ENCODE measurements around the gene ABCC8. TPM values are rescaled to one million over a fixed set of nuclear protein-coding genes. Genes with fewer than 3 reads are reported as not detected.
"Not testable (repeated sequence)": the region's sequence is repeated elsewhere in the genome, so short reads cannot be mapped to it uniquely, and the experiment has no call there.

The ABCC8 gene
- total RNA-seq, 2 experiments from 2014 or later, result 0.54 TPM; not detected in 1

DNA sequence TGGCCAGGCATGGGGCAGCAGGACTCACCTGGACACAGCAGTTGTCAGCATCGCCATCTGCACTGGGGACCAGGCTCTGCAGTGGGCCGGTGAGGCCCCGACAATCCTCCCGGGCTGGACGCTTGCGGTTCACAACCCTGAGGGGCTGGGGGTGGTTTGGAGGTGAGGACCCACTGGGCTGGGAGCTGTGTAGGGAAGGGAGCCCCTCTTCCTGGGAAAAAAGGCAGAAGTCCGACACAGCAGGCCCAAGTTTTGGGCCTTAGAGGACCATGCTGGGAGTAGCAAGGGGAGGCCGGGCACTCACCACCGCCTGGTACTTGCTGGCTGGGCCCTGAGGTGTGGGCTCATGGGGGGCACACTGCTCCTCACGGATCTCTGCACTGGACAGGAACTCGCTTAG is 48.4 kb downstream of the ABCC8 start:
- Mint-ChIP-seq H3K4me1 (peaks cover 6% of the 10 kb centered on the region), H3K4me3 (no peak overlapping the region), H3K27ac (no peak overlapping the region), H3K36me3 (no peaks in the 10 kb centered on the region), H3K27me3 (peaks cover 12% of the 10 kb centered on the region), H3K9me3 (ENCODE audit: low read depth) (no peaks in the 10 kb centered on the region)
- DNase-seq (no peak), ATAC-seq (no peak)
- CTCF ChIA-PET, result no interaction called here

DNA sequence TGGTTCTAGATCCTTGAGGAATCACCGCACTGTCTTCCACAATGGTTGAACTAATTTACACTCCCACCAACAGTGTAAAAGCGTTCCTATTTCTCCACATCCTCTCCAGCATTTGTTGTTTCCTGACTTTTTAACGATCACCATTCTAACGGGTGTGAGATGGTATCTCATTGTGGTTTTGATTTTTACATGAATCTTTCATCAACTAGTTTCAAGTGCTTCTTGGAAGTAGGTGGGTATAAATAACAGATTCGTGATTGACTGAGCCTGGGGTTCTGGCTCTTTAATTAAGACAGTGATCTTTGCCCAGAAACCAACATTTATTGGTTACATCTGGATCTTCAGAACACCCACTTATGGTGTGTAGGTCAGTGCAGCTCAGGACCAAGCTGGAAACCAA is 50.4 kb downstream of the ABCC8 start:
- H3K4me3 Mint-ChIP-seq; H3K36me3 Mint-ChIP-seq; H3K4me1 Mint-ChIP-seq; H3K9me3 Mint-ChIP-seq (ENCODE audit: low read depth); ATAC-seq; CTCF ChIA-PET; H3K27ac Mint-ChIP-seq; DNase-seq: not testable (repeated sequence)
- peaks cover 23% of the 10 kb centered on the region for H3K27me3 Mint-ChIP-seq

DNA sequence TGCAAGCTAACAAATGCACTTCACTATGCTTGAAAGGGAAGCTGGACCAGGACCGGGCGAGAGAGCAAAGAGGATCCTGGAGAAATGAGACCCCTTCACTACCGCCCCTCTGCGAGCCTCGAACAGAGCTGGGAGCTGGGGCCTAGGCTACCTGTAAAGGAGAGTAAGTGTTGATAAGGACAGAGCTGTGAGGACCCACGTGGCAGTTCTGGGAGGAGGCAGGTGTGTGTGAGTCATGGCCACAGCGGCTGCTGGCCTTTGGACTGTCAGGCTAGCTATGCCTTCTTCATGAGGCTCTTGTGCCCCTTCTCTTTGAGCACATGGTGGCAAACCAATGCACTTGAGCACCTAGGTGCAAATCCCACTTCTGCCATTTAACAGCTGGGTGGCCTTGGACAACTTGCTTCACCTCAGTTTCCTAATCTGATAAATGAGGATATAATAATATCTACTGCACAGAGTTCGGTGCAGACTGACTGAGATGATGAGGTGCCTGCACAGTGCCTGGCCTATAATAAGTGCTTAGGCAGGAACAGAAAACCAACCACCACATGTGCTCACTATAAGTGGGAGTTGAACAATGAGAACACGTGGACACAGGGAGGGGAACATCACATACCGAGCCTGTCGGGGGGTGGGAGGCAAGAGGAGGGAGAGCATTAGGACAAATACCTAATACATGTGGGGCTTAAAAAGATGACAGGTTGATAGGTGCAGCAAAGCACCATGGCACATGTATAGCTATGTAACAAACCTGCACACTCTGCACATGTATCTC is 52.9 kb downstream of the ABCC8 start:
- H3K36me3 Mint-ChIP-seq, result no peaks in the 10 kb centered on the region
- H3K4me3 Mint-ChIP-seq, result no peak overlapping the region
- no peaks in the 10 kb centered on the region for H3K9me3 Mint-ChIP-seq (ENCODE audit: low read depth)
- DNase-seq (no peak), ATAC-seq (no peak)
- H3K27me3 Mint-ChIP-seq, result peaks cover 49% of the 10 kb centered on the region
- peaks cover 6% of the 10 kb centered on the region for H3K4me1 Mint-ChIP-seq
- CTCF ChIA-PET, result no interaction called here
- no peak overlapping the region for H3K27ac Mint-ChIP-seq

DNA sequence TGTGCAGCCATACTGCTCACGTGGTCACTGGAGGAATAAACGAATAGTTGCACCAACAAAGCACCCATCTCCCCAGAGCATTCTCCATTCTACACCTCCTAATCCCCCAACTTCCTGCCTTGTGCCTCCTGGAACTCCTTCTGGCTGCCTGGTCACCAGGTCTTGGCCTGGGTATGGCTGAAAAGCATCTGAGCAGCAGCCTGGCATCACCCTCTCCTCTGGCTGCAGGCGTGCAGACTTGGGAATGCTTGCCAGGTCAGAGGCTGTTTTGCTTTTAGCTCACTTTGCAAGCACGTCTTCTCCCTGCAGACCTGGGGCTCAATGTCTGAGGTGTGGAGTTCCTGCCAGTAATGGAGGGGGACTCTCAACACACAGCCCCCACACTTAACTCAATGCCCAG is 54.9 kb downstream of the ABCC8 start:
- no peaks in the 10 kb centered on the region for H3K36me3 Mint-ChIP-seq
- no peaks in the 10 kb centered on the region for H3K9me3 Mint-ChIP-seq (ENCODE audit: low read depth)
- no peak overlapping the region for H3K27ac Mint-ChIP-seq
- ATAC-seq (no peak), DNase-seq (no peak)
- no peak overlapping the region for H3K4me3 Mint-ChIP-seq
- CTCF ChIA-PET, result interaction anchor here (2.8 kb wide), 1 partner anchor 37 kb away, joined by 12 read pairs; no protein-coding TSS in a partner anchor
- H3K27me3 Mint-ChIP-seq, result peaks cover 52% of the 10 kb centered on the region
- H3K4me1 Mint-ChIP-seq, result peaks cover 6% of the 10 kb centered on the region

DNA sequence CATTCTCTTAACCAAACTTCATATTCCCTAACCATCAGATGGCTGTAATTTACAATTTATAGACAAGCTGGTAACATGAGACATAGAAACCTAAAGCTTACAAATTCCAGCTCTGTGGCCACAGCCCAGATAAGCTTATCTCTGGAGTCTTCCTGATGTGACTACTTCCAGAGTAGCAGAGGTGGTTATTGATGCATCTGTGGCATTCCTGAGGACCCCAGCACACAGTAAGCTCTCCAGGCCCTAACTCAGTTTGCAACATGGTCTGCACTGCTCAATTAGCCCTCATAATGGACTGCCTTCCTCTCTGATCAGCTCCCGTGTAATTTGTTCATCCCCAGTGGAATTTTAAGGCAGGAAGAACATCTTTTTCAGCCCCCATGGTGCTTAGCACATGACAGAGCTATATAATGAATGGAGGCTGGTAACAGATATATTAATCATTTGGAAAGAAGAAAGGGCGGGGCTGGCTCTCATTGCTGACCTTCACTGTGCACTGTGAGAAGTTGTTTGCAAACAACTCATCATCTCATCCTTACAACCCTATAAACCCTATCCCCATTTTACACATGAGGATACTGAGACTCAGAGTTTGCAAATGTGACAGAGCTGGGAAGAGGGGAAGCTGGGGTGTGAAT is 58.1 kb downstream of the ABCC8 start:
- Mint-ChIP-seq H3K4me3 (no peak overlapping the region), H3K4me1 (peaks cover 22% of the 10 kb centered on the region), H3K27ac (no peak overlapping the region), H3K9me3 (ENCODE audit: low read depth) (no peaks in the 10 kb centered on the region), H3K27me3 (peaks cover 64% of the 10 kb centered on the region), H3K36me3 (no peaks in the 10 kb centered on the region)
- ATAC-seq (no peak), DNase-seq (no peak)
- CTCF ChIA-PET, result interaction anchor here (0.6 to 1.0 kb wide), 2 partner anchors 35 to 358 kb away, joined by 3 to 4 read pairs; no protein-coding TSS in a partner anchor

DNA sequence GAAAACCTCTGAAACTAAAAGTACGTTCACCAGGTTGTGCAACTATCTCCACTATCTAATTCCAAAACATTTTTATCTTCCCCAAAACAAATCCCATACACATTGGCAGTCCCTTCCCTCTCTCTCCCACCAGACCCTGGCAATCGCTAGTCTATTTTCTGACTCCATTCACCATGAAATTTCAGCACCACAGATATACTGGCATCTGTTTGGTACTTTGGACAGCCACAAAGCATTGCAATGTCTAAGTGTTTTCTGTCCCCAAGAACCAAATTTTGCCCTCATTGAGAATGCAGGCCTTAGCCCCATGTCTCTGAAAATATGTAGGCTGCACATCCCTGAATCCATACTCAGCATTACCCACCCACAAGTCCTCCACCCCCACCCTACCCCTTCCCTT is 60.2 kb downstream of the ABCC8 start:
- H3K9me3 Mint-ChIP-seq (ENCODE audit: low read depth), result no peaks in the 10 kb centered on the region
- H3K27ac Mint-ChIP-seq, result no peak overlapping the region
- CTCF ChIA-PET, result no interaction called here
- no peak overlapping the region for H3K4me3 Mint-ChIP-seq
- DNase-seq, result no peak
- H3K36me3 Mint-ChIP-seq, result no peaks in the 10 kb centered on the region
- peaks cover 55% of the 10 kb centered on the region for H3K27me3 Mint-ChIP-seq
- no peak for ATAC-seq
- peaks cover 24% of the 10 kb centered on the region for H3K4me1 Mint-ChIP-seq

DNA sequence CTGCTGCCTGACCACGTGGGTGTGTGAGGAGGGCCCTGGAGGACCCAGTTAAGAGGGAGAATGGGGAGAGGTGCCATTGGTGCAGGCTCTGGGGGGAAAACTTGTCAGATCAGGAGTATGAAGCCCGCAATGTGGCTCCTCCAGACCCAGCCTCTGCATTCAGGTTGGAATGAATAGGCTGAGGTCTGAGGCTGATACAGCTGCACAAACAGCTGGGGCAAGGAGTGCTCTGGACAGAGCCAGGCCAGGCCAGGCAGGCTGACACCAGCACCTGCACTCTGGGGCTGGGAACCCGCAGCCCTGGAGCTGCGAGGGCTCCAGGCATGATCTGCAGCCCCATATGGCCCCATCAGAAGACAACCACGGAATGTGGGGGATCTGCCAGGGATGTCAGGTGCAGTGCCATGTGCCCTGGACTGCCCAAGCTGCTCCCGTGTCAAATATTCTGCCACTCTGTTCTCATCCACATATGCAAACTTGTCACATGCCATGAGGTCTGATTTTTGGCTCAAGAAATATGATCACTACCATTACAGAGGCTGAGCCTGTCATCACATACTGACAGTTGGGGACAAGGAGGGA is 61.0 kb downstream of the ABCC8 start:
- Mint-ChIP-seq H3K9me3 (ENCODE audit: low read depth) (no peaks in the 10 kb centered on the region), H3K4me1 (peaks cover 24% of the 10 kb centered on the region), H3K27me3 (peaks cover 49% of the 10 kb centered on the region), H3K36me3 (no peaks in the 10 kb centered on the region), H3K27ac (no peak overlapping the region), H3K4me3 (no peak overlapping the region)
- ATAC-seq (no peak), DNase-seq (no peak)
- CTCF ChIA-PET, result no interaction called here

DNA sequence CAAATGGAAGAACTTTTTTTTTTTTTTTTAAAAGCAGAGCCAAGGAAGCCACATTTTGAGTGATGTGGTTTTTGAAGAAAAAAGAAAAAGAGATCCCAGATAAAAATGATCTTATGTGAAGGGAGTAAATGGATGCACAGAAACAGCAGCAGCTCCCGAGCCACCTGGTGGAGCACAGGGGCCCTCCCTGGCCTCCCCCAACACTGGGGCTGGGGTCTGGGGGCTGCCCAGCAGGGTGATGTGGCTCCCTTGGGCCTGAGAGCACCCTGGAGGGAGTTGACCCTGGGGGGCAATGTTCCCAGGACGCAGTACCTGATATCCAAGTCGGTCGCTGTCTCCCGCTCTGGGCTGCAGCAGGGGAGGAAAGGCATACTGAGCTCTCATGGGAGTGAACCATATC is 61.7 kb downstream of the ABCC8 start:
- CTCF ChIA-PET, result interaction anchor here (1.0 kb wide), 1 partner anchor 30 kb away, joined by 4 read pairs; no protein-coding TSS in a partner anchor
- Mint-ChIP-seq H3K27me3 (peaks cover 42% of the 10 kb centered on the region), H3K4me3 (no peak overlapping the region), H3K27ac (no peak overlapping the region), H3K36me3 (no peaks in the 10 kb centered on the region), H3K9me3 (ENCODE audit: low read depth) (no peaks in the 10 kb centered on the region), H3K4me1 (peaks cover 24% of the 10 kb centered on the region)
- DNase-seq, result no peak
- no peak for ATAC-seq

DNA sequence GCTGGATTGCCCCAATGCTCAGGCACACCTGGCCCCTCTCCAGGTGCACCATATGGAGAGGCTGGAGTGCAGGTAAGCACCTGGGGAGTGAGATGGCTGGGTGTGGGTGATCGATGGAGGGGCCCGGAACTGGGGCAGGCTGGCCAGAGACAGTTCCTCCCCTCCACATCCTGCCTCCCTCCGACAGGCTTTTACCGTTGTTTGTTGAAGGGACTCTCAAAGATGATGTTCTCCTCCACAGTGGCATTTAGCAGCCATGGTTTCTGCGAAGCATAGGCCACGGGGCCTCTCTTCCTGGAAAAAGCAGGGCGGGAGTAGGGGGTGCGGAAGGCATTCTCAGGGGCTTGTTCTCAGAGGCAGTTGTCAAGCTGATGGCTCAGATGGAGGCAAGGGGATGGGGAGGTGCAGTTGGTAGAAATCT is 62.3 kb downstream of the ABCC8 start:
- Mint-ChIP-seq H3K36me3 (no peaks in the 10 kb centered on the region), H3K4me1 (peaks cover 24% of the 10 kb centered on the region), H3K27me3 (peaks cover 36% of the 10 kb centered on the region), H3K27ac (peak overlapping the region; percentile 57), H3K4me3 (no peak overlapping the region), H3K9me3 (ENCODE audit: low read depth) (no peaks in the 10 kb centered on the region)
- DNase-seq (peak; percentile 46), ATAC-seq (peak; percentile 69)
- CTCF ChIA-PET, result interaction anchor here (1.0 kb wide), 1 partner anchor 30 kb away, joined by 4 read pairs; no protein-coding TSS in a partner anchor

DNA sequence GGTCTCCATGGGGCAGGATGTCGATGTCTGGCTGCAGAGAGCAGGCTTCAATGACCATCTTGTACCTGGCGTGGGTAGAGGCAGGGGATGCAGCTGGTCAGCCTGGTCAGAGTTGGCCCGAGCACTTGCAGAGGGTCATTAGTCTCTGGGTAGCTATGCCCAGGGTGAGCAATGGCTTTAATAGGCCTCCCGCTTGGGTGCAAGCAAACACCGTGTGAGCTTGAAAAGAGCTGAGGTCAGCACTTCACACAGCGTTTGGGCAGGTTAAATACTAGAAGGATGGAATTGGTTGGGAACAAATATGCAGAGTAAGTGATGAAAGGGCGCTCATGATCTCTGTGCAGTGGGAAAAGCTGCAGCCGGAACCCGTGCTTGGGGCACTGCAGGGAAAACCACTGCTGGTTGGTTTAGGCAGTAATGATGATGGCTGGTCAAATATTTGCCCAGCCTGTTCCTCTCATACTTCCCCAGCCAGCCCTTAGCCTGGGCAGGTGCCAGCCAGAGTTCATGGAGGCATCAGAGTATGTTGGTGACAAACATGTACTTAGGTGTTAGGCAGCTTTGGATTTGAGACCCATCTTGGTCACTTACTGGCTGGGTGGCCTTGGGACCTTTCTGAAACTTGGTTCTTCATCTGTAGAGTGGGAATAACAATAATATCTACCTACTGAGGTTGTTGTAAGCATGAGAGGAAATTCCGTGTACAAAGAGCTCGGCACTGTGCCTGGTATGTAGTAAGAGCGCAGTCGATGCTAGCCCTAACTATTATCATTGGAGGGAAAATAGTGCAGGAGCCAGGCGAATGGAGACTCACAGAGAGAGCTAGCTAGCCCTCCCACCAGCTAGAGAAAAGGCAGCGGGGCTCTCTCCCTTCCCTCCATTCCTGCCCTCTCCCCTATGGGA is 63.0 kb downstream of the ABCC8 start:
- H3K4me1 Mint-ChIP-seq, result peaks cover 24% of the 10 kb centered on the region
- H3K27me3 Mint-ChIP-seq, result peaks cover 29% of the 10 kb centered on the region
- H3K4me3 Mint-ChIP-seq, result no peak overlapping the region
- CTCF ChIA-PET, result interaction anchor here (0.6 to 1.1 kb wide), 3 partner anchors 28 to 30 kb away, joined by 3 to 4 read pairs (median 3); no protein-coding TSS in a partner anchor
- H3K27ac Mint-ChIP-seq, result no peak overlapping the region
- DNase-seq (no peak), ATAC-seq (no peak)
- H3K9me3 Mint-ChIP-seq (ENCODE audit: low read depth), result no peaks in the 10 kb centered on the region
- no peaks in the 10 kb centered on the region for H3K36me3 Mint-ChIP-seq

DNA sequence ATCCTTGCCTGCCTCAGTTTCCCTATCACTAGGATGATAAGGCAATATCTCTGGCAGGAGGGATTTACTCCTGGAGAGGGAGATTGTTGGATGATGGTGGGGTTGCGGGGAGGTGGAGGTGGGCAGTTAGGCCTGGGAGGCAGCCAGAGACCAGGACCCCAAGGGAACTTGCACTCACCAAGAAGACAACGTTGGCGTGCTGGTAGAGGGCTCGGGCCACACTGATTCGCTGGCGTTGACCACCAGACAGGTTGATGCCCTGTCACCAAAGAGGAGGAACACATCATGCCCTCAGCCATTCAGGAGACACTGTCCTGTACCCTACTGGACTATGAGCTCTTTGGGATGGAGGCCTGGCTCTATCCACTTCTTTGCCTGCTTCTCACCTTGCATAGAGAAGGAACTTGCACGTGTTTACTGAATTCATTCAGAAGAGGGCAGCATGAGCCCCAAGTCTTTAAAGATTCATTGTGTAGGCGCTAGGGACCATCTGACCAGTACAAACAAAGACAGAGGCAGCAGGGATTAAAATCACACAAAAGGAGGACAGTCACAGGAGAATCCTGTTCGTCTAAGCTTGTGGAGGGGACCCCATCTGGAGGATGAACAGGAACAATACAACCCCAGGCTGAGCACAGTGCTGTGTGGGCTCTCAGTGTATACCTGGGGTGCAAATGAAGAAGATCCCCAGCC is 64.0 kb downstream of the ABCC8 start:
- Mint-ChIP-seq H3K27ac (no peak overlapping the region), H3K36me3 (no peaks in the 10 kb centered on the region), H3K4me3 (no peak overlapping the region), H3K9me3 (ENCODE audit: low read depth) (no peaks in the 10 kb centered on the region), H3K27me3 (peaks cover 20% of the 10 kb centered on the region), H3K4me1 (peaks cover 24% of the 10 kb centered on the region)
- CTCF ChIA-PET, result interaction anchor here (0.6 to 1.5 kb wide), 3 partner anchors 12 to 29 kb away, joined by 3 read pairs; no protein-coding TSS in a partner anchor
- no peak for ATAC-seq
- DNase-seq, result no peak

DNA sequence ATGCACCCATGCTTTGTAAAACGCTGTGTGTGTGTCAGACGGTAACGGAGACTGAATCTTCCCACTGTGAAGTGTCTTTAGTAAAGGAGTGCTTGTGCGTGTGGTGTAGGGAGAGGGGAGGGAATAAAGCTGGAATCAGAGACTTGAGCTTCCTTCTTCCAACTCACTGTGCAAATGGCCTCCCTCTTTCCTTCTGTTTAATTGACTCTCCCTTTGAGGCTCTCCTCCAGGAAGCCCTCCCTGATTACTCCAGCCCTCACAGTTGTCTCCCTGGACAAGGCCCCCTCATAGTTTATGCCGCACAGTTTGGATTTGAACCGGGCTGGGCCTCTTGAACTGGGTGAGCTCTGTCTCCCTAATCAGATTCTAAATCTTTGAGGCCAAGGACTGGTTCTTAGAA is 65.2 kb downstream of the ABCC8 start:
- Mint-ChIP-seq H3K27ac (no peak overlapping the region), H3K27me3 (peaks cover 18% of the 10 kb centered on the region), H3K9me3 (ENCODE audit: low read depth) (no peaks in the 10 kb centered on the region), H3K4me3 (no peak overlapping the region), H3K4me1 (peaks cover 23% of the 10 kb centered on the region), H3K36me3 (no peaks in the 10 kb centered on the region)
- CTCF ChIA-PET, result interaction anchor here (1.3 kb wide), 1 partner anchor 27 kb away, joined by 3 read pairs; no protein-coding TSS in a partner anchor
- DNase-seq (no peak), ATAC-seq (no peak)

Data from activated CD8-positive, alpha-beta memory T cell treated with anti-CD3 and anti-CD28 coated beads, Interleukin-2, amount 10 ng/mL, durations not matched to agents 7 days and 5 days (primary cell).